Tibial artery (tissue), 4 donors: ENCODE results near the gene SENP5.
"Not testable (repeated sequence)": the region's sequence is repeated elsewhere in the genome, so short reads cannot be mapped to it uniquely, and the experiment has no call there.

Experiments used
- DNase-seq, 2 donors: peaks; one replicate each; pipeline ENCODE4 v3.0.0-alpha.2; 2019
- H3K27ac ChIP-seq, 2 donors: fragments of 200-600 bp; sonication (generic) in 1 of 2; 1 replicate in 1 of 2; 2 replicates in 1 of 2; pipeline ENCODE4 v1.5.1; 2018 to 2019; ENCODE audit warnings: mild to moderate bottlenecking in 1 of 2
- H3K27me3 ChIP-seq, 2 donors: fragments of 200-600 bp; sonication (generic) in 1 of 2; one replicate each; pipeline versions ENCODE4 v1.5.1 to v1.6.0; 2016 to 2019
- H3K36me3 ChIP-seq, 3 donors: fragments of 200-600 bp; sonication (generic) in 2 of 3; one replicate each; pipeline ENCODE4 v1.5.1; 2016 to 2019; ENCODE audit warnings: mild to moderate bottlenecking in 2 of 3
- H3K4me1 ChIP-seq, 4 donors: fragments of 200-600 bp; sonication (generic) in 2 of 4; 1 replicate in 3 of 4; 2 replicates in 1 of 4; pipeline ENCODE4 v1.5.1; 2016 to 2019
- H3K4me3 ChIP-seq, 2 donors: fragments of 200-600 bp; sonication (generic) in 1 of 2; 1 replicate in 1 of 2; 2 replicates in 1 of 2; pipeline ENCODE4 v1.5.1; 2018 to 2019; ENCODE audit warnings: mild to moderate bottlenecking in 2 of 2
- H3K9me3 ChIP-seq, 3 donors: fragments of 200-600 bp; sonication (generic) in 1 of 3; one replicate each; pipeline ENCODE4 v1.5.1; 2016 to 2019
- CTCF ChIP-seq, 2 experiments: fragments of 200-600 bp in 1 of 2; fragments of 450-650 bp in 1 of 2; IDR thresholded peaks; one replicate each; pipeline ENCODE4 v1.5.1; 2017 to 2019; ENCODE audit warnings: antibody characterized with exemption in 2 of 2, mild to moderate bottlenecking in 1 of 2, moderate library complexity in 1 of 2
- intact Hi-C: fragments of 100-400 bp; cut with DNase I; formaldehyde crosslinking; loops from one replicate; pipeline ENCODE4 v1.15.0; 2023; ENCODE audit warnings: low total_unique reads

Gene SENP5

GRCh38 chr3:196842567-196843434 is 24.9 kb upstream of the SENP5 start:
- no peak for TF ChIP-seq CTCF (IDR thresholded peaks at IDR 0.05)
- no peak overlapping the region for H3K4me3 ChIP-seq
- H3K4me1 ChIP-seq: no peaks in the 10 kb centered on the region
- no peak overlapping the region for H3K27ac ChIP-seq
- intact Hi-C loops: no loop called here
- H3K9me3 ChIP-seq: no peaks in the 10 kb centered on the region
- H3K36me3 ChIP-seq: no peaks in the 10 kb centered on the region
- H3K27me3 ChIP-seq: no peaks in the 10 kb centered on the region
- DNase-seq: no peak

- no peak overlapping the region for H3K27ac ChIP-seq
- intact Hi-C loops: no loop called here
- no peak for DNase-seq
- H3K4me1 ChIP-seq: no peaks in the 10 kb centered on the region
- no peaks in the 10 kb centered on the region for H3K27me3 ChIP-seq
- no peaks in the 10 kb centered on the region for H3K36me3 ChIP-seq
- no peak overlapping the region for H3K4me3 ChIP-seq
- no peaks in the 10 kb centered on the region for H3K9me3 ChIP-seq
- no peak for TF ChIP-seq CTCF (IDR thresholded peaks at IDR 0.05)
Observed at GRCh38 chr3:196843435-196844110, 24.1 kb upstream of the SENP5 start.

GRCh38 chr3:196844235-196845219 is 23.2 kb upstream of the SENP5 start:
- H3K9me3 ChIP-seq, H3K4me1 ChIP-seq, intact Hi-C loops, H3K4me3 ChIP-seq, DNase-seq, H3K27ac ChIP-seq, H3K36me3 ChIP-seq, H3K27me3 ChIP-seq: not testable (repeated sequence)

GRCh38 chr3:196848375-196848774 is 19.3 kb upstream of the SENP5 start:
- H3K27me3 ChIP-seq, H3K9me3 ChIP-seq, H3K4me3 ChIP-seq, H3K4me1 ChIP-seq, intact Hi-C loops, DNase-seq, H3K27ac ChIP-seq, H3K36me3 ChIP-seq: not testable (repeated sequence)

DNA sequence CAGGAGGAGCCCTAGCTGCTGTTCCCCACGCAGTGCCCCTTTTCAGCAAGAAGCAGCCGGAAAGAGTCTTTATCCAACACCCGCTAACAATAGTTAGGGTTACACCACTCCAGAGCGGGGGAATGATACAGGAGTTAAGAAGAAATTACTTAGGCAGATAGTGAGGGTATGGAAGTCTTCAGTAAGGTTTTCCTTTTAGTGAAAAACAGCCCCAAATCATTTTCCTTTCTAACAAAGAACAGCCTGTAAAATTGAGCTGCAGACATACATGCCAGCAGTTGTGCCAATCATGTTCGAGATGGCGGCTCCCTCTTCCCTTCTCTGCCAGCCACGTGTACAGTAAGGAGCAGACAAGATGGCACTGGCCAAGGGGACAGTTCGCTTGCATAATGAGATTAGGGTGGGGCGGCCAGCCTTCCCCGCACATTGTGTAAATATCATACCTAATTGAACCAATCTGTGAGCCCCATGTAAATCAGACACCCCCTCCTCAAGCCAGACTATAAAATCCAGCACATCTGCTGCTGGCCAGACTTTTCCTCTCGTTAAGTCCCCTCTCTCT is 18.5 kb upstream of the SENP5 start:
- no peak for DNase-seq
- Histone ChIP-seq H3K4me1 (no peaks in the 10 kb centered on the region), H3K27ac (no peak overlapping the region), H3K36me3 (no peaks in the 10 kb centered on the region), H3K27me3 (peaks cover 0 to 5% of the 10 kb centered on the region in 2 donors), H3K4me3 (no peak overlapping the region), H3K9me3 (no peaks in the 10 kb centered on the region)
- TF ChIP-seq CTCF (IDR thresholded peaks at IDR 0.05): no peak
- intact Hi-C loops: no loop called here

- H3K4me3 ChIP-seq, H3K36me3 ChIP-seq, H3K9me3 ChIP-seq, intact Hi-C loops, H3K27ac ChIP-seq, H3K4me1 ChIP-seq, H3K27me3 ChIP-seq, DNase-seq: not testable (repeated sequence)
Observed at GRCh38 chr3:196863000-196863399, 4.7 kb upstream of the SENP5 start.
